Upper lobe of left lung (tissue), 6 donors: ENCODE measurements around the gene HYCC1. TPM values are rescaled to one million over a fixed set of nuclear protein-coding genes. Genes with fewer than 3 reads are reported as not detected.

ENCODE experiments used
- ATAC-seq, 2 donors: fragments of 200-7000 bp; cut with Tn5 transposase; one replicate each; pipeline ENCODE4 v1.9.1; 2022; ENCODE audit warnings: mild to moderate bottlenecking in 2 of 2, moderate library complexity in 2 of 2; ENCODE audit not compliant: low FRiP score in 2 of 2
- DNase-seq, 2 donors: peaks; one replicate each; pipeline ENCODE4 v3.0.0-alpha.2; 2019 to 2020
- H3K27ac ChIP-seq, 4 donors: fragments of 200-600 bp; sonication (generic); one replicate each; pipeline ENCODE4 v1.5.1; 2016 to 2019
- H3K27me3 ChIP-seq, 4 donors: fragments of 200-600 bp; sonication (generic); one replicate each; pipeline ENCODE4 v1.5.1; 2017 to 2019
- H3K36me3 ChIP-seq, 4 donors: fragments of 200-600 bp; sonication (generic); one replicate each; pipeline ENCODE4 v1.5.1; 2016 to 2019
- H3K4me1 ChIP-seq, 4 donors: fragments of 200-600 bp; sonication (generic); one replicate each; pipeline ENCODE4 v1.5.1; 2018 to 2019
- H3K4me3 ChIP-seq, 4 donors: fragments of 200-600 bp; sonication (generic); one replicate each; pipeline ENCODE4 v1.5.1; 2017 to 2019; ENCODE audit warnings: mild to moderate bottlenecking in 2 of 4, moderate library complexity in 1 of 4
- H3K9me3 ChIP-seq, 4 donors: fragments of 200-600 bp; sonication (generic); one replicate each; pipeline ENCODE4 v1.5.1; 2018 to 2019
- EP300 ChIP-seq, 4 donors: sonication (generic); formaldehyde crosslinking; IDR thresholded peaks; one replicate each; pipeline ENCODE4 v1.5.1; 2017; ENCODE audit warnings: antibody characterized with exemption in 4 of 4, control low read depth in 2 of 4
- POLR2A ChIP-seq, 4 donors: fragments of 450-650 bp; IDR thresholded peaks; one replicate each; pipeline ENCODE4 v1.5.1; 2016 to 2017; ENCODE audit warnings: antibody characterized with exemption in 4 of 4, mild to moderate bottlenecking in 2 of 4
- POLR2AphosphoS5 ChIP-seq, 2 donors: sonication (generic); formaldehyde crosslinking; IDR thresholded peaks; one replicate each; pipeline ENCODE4 v1.5.1; 2017; ENCODE audit warnings: antibody characterized with exemption in 2 of 2
- WGBS, 2 donors: methylation state at CpG; one replicate each; pipeline ENCODE4 v1.1.5; 2017 to 2018; 5-methylcytosine and 5-hydroxymethylcytosine counted together
- total RNA-seq, 6 donors: library from RNA; depleted of rRNA in 4 of 6; stranded (reverse); fragments of >200 nt in 4 of 6; gene quantifications; one replicate each; pipeline versions ENCODE4 v1.1.0 to v1.2.1, GENCODE V29; 2016 to 2021
- TF ChIP-seq, protein P1 (sequence below), 6 experiments: fragments of 450-650 bp in 4 of 6; fragments of 200-600 bp in 2 of 6; sonication (generic) in 2 of 6; IDR thresholded peaks; one replicate each; pipeline ENCODE4 v1.5.1; 2016 to 2019; ENCODE audit warnings: antibody characterized with exemption in 6 of 6
- donor health status: DM: no; HTN: no; CAD: no; lungs with moderate emphysema.
- donor health status: DM: no; HTN: yes; CAD: no; lungs with severe emphysema.

The HYCC1 gene
- total RNA-seq, 6 donors from 2014 or later, result 16.4 to 43.6 (median 38.8) TPM

DNA sequence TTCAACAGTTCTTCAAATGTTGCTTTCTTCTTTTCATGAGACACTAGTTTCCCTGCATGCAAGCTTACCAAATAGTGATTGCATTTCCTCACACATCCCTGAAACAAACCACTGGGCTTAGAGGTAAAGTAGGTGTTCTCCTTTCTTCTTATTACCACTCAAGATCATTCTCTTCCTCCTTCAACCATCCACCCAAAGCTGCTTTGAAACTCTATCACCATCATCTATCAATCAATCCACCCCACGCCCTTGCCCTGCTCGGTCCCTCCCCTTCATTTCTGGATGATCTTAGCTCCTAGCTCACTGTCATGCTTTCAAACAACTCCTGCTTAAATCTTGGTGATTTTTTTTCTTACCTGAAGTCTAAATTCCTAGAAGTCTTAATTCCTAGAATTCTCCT is 18.9 kb downstream of the HYCC1 start:
- no peaks in the 10 kb centered on the region for H3K36me3 ChIP-seq
- no peaks in the 10 kb centered on the region for H3K9me3 ChIP-seq
- H3K27ac ChIP-seq, result no peak overlapping the region
- ATAC-seq (no peak), DNase-seq (no peak)
- WGBS, 2 donors, result 95 to 97% methylated on average over 2 of the region's 2 CpGs
- H3K27me3 ChIP-seq, result no peaks in the 10 kb centered on the region
- no peak overlapping the region for H3K4me3 ChIP-seq
- TF ChIP-seq POLR2AphosphoS5 (IDR thresholded peaks at IDR 0.05) (no peak), POLR2A (IDR thresholded peaks at IDR 0.05) (no peak), EP300 (IDR thresholded peaks at IDR 0.05) (no peak)
- TF ChIP-seq, protein P1, sequence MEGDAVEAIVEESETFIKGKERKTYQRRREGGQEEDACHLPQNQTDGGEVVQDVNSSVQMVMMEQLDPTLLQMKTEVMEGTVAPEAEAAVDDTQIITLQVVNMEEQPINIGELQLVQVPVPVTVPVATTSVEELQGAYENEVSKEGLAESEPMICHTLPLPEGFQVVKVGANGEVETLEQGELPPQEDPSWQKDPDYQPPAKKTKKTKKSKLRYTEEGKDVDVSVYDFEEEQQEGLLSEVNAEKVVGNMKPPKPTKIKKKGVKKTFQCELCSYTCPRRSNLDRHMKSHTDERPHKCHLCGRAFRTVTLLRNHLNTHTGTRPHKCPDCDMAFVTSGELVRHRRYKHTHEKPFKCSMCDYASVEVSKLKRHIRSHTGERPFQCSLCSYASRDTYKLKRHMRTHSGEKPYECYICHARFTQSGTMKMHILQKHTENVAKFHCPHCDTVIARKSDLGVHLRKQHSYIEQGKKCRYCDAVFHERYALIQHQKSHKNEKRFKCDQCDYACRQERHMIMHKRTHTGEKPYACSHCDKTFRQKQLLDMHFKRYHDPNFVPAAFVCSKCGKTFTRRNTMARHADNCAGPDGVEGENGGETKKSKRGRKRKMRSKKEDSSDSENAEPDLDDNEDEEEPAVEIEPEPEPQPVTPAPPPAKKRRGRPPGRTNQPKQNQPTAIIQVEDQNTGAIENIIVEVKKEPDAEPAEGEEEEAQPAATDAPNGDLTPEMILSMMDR (IDR thresholded peaks at IDR 0.05), result no peak
- H3K4me1 ChIP-seq, result peaks cover 0 to 4% (median 0%) of the 10 kb centered on the region in 4 donors

DNA sequence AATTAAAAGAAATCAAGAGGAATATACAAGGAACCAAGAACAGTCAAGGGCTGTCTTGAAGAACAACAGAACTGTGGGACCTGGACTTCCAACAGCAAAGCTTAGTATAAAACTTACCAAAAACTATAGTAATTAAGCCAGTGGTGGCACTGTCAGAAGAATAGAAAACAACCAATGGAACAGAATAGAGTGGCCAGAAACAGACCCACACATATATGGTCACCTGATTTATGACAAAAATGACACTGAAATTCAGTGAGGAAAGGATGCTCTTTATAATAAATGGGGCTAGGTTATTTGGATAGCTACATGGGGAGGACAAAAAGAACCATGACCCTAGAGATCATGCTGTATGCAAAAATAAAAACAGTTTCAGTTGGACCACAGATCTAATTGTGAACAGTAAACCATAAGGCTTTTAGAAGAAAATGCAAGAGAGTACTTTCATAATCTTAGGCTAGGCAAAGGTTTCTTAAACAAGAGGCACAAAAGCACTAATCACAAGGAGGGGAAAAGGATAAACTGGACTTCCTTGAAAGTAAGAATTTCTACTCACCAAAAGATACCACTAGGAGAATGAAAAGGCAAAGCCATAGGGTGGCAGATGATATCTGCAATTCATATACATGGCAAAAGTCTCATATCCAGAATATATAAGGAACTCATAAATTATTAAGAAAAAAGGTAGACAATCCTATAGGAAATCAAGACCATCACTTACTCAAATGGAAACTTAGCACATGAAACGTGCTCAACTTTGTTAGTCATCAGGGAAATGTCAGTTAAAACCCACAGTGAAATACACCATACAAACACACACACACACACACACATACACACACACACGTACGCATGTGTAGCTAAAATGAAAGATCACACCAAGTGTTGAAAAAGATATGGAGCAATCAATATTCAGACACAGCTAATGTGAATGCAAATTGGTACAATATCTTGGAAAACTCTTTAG is 20.8 kb downstream of the HYCC1 start:
- 73 to 75% methylated on average over 3 of the region's 3 CpGs for WGBS, 2 donors
- no peak for ATAC-seq
- H3K9me3 ChIP-seq, result no peaks in the 10 kb centered on the region

DNA sequence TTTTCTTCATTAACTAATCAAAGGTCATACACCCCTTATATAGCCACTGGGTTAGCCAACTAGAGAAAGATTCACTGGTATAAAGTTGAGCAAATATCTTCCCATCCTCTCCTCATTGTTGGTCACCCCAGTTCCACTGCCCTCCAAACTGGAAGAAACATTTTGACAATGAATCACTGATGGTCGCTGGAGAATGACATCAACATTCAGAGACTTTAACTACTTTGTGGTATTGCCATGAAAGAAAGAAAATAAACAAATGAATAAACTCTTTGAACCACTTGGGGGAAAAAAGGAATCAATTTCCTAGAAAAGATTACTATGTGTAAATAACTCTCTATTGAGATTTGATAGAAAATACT is 23.4 kb downstream of the HYCC1 start:
- no peak for ATAC-seq
- peaks cover 0 to 2% (median 0%) of the 10 kb centered on the region in 4 donors for H3K36me3 ChIP-seq
- H3K4me1 ChIP-seq, result peaks cover 0 to 5% (median 0%) of the 10 kb centered on the region in 4 donors
- H3K4me3 ChIP-seq, result no peak overlapping the region
- 73 to 75% methylated on average over 1 of the region's 1 CpG for WGBS, 2 donors
- DNase-seq, result no peak
- no peaks in the 10 kb centered on the region for H3K27me3 ChIP-seq
- TF ChIP-seq POLR2A (IDR thresholded peaks at IDR 0.05), result no peak
- TF ChIP-seq, protein P1 (IDR thresholded peaks at IDR 0.05), result no peak
- TF ChIP-seq POLR2AphosphoS5 (IDR thresholded peaks at IDR 0.05), result no peak
- TF ChIP-seq EP300 (IDR thresholded peaks at IDR 0.05), result no peak
- no peaks in the 10 kb centered on the region for H3K9me3 ChIP-seq
- H3K27ac ChIP-seq, result no peak overlapping the region

More for the DNA sequence above, 20.8 kb downstream of the HYCC1 start:
- Histone ChIP-seq H3K4me1 (peaks cover 0 to 5% (median 2%) of the 10 kb centered on the region in 4 donors), H3K27ac (no peak overlapping the region), H3K4me3 (no peak overlapping the region), H3K27me3 (no peaks in the 10 kb centered on the region), H3K36me3 (no peaks in the 10 kb centered on the region)
- TF ChIP-seq, protein P1 (IDR thresholded peaks at IDR 0.05), result no peak
- TF ChIP-seq POLR2AphosphoS5 (IDR thresholded peaks at IDR 0.05), result no peak
- TF ChIP-seq POLR2A (IDR thresholded peaks at IDR 0.05), result no peak
- no peak for DNase-seq

DNA sequence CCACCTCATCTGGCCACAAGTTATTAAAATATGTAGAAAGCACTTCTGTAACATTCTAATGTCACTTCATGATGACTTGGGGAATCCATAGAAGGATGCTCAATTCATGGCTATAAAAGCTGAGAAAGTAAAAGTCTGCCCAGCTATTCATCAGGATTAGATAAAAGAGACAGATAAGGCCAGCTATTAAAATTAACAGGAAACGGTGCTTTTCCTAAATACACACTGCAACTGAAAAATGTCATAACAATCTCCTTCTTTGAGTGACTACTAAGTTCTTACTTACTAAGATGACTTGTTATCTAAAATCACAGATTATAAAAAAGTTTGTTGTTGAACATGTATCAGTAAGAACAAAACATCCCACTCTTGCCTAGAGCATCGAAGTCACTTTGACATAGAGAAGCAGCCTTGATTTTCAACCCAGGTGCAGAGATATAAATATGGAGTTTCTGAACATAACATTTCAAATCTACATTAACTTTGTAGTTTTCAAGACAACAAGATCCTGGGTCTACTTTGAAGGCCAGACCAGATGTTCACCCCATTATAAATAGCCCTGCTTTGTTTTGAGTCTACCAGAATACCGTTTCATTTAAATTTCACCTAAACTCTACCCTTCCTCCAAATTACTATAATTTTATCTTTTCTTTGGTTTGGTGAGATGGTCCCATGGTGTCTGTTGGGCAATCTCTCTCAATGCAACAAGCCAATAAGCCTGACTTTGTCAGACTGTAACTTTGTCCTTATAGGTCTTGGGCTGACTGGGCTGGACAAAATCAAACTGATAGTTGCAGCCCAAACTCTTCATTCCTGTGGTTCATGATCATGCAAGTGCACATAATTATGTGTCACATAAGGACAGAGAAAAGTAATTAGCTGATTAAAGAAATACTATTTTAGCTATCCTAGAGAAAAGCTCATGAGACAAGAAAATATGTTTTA is 24.0 kb downstream of the HYCC1 start:
- TF ChIP-seq, protein P1 (IDR thresholded peaks at IDR 0.05), result no peak
- TF ChIP-seq EP300 (IDR thresholded peaks at IDR 0.05) (no peak), POLR2A (IDR thresholded peaks at IDR 0.05) (no peak), POLR2AphosphoS5 (IDR thresholded peaks at IDR 0.05) (no peak)
- peaks cover 0 to 2% (median 0%) of the 10 kb centered on the region in 4 donors for H3K36me3 ChIP-seq
- H3K9me3 ChIP-seq, result no peaks in the 10 kb centered on the region
- no peaks in the 10 kb centered on the region for H3K27me3 ChIP-seq
- no peak overlapping the region for H3K27ac ChIP-seq
- WGBS, 2 donors, result 71 to 78% methylated on average over 3 of the region's 3 CpGs
- no peak for DNase-seq
- H3K4me1 ChIP-seq, result peaks cover 0 to 5% (median 0%) of the 10 kb centered on the region in 4 donors
- no peak for ATAC-seq
- no peak overlapping the region for H3K4me3 ChIP-seq
